ENCODE data around the gene CLEC16A. TPM values are rescaled to one million over a fixed set of nuclear protein-coding genes. Genes with fewer than 3 reads are reported as not detected.

Gene CLEC16A
- polyA plus RNA-seq, 3 donors = 3.4 to 12.0 (median 5.8) TPM

GRCh38 chr16:10997485-10997884, 53.1 kb downstream of the CLEC16A start:
- Mint-ChIP-seq H3K27ac (no peak overlapping the region), H3K9me3 (no peaks in the 10 kb centered on the region), H3K4me3 (no peak overlapping the region), H3K4me1 (no peaks in the 10 kb centered on the region), H3K36me3 (peaks cover 76 to 84% of the 10 kb centered on the region in 2 donors), H3K27me3 (ENCODE audit: low read depth in 3 of 3) (peaks cover 0 to 2% (median 0%) of the 10 kb centered on the region in 3 donors)
- WGBS (ENCODE audit: insufficient coverage) = no CpG with 5 or more reads among the region's 4 CpGs
- no peaks in the 10 kb centered on the region for H4K20me1 ChIP-seq (ENCODE audit: insufficient read depth, low read length)
- H3K9me3 ChIP-seq (replicated peaks in 1 of 2; ENCODE audit: control insufficient read depth in 1 of 2, insufficient read depth in 1 of 2, low read length in 2 of 2) = no peaks in the 10 kb centered on the region
- no peak for DNase-seq
- H3K4me3 ChIP-seq (replicated peaks in 1 of 3; ENCODE audit: low read depth in 2 of 3, low read length in 3 of 3) = no peak overlapping the region
- H3K4me2 ChIP-seq (replicated peaks; ENCODE audit: extremely low read depth, low read length, poor library complexity, severe bottlenecking) = no peak overlapping the region
- intact Hi-C loops (cut with micrococcal nuclease) = no loop called here
- no peaks in the 10 kb centered on the region for H3K27me3 ChIP-seq (ENCODE audit: control insufficient read depth in 2 of 2, insufficient read depth in 2 of 2, low read length in 2 of 2)
- no peaks in the 10 kb centered on the region for H3K79me2 ChIP-seq (ENCODE audit: insufficient read depth, low read length)
- TF ChIP-seq, protein P1, sequence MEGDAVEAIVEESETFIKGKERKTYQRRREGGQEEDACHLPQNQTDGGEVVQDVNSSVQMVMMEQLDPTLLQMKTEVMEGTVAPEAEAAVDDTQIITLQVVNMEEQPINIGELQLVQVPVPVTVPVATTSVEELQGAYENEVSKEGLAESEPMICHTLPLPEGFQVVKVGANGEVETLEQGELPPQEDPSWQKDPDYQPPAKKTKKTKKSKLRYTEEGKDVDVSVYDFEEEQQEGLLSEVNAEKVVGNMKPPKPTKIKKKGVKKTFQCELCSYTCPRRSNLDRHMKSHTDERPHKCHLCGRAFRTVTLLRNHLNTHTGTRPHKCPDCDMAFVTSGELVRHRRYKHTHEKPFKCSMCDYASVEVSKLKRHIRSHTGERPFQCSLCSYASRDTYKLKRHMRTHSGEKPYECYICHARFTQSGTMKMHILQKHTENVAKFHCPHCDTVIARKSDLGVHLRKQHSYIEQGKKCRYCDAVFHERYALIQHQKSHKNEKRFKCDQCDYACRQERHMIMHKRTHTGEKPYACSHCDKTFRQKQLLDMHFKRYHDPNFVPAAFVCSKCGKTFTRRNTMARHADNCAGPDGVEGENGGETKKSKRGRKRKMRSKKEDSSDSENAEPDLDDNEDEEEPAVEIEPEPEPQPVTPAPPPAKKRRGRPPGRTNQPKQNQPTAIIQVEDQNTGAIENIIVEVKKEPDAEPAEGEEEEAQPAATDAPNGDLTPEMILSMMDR (IDR thresholded peaks at IDR 0.05) = no peak
- no peak overlapping the region for H3K27ac ChIP-seq (ENCODE audit: low read depth in 1 of 2, low read length in 2 of 2)
- no peak overlapping the region for H2AFZ ChIP-seq (ENCODE audit: insufficient read depth, low read depth, low read length, poor library complexity, severe bottlenecking)
- no peaks in the 10 kb centered on the region for H3K4me1 ChIP-seq (ENCODE audit: control insufficient read depth in 1 of 2, insufficient read depth in 2 of 2, low read length in 2 of 2)
- peaks cover 28 to 94% of the 10 kb centered on the region in 2 donors for H3K36me3 ChIP-seq (replicated peaks in 1 of 2; ENCODE audit: control insufficient read depth in 1 of 2, insufficient read depth in 2 of 2, low read length in 2 of 2)
- H3K9ac ChIP-seq (ENCODE audit: insufficient read depth, low read length, poor library complexity, severe bottlenecking) = no peak overlapping the region

DNA sequence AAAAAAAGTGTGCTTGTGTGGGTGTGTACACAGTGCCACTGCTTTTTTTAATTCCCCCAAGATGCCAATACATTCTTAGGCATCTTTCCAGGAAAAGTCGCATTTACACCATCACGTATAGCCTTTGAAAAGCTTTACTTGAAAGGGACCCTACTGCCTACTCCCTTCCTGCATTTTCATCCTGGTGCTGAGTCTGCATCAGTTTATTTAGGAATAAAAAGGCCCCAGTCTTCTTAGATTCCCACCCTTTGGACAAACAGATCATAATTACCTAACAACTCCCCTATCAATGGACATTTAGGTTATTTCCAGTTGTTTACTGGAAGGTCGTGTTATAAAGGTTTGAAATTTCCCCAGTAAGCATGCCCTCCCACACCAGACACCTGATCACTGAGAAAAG, 54.9 kb downstream of the CLEC16A start:
- Mint-ChIP-seq H3K9me3 (no peaks in the 10 kb centered on the region), H3K27ac (no peak overlapping the region), H3K4me1 (no peaks in the 10 kb centered on the region), H3K4me3 (no peak overlapping the region), H3K27me3 (ENCODE audit: low read depth in 3 of 3) (peaks cover 0 to 2% (median 0%) of the 10 kb centered on the region in 3 donors), H3K36me3 (peaks cover 75 to 86% of the 10 kb centered on the region in 2 donors)
- no peak overlapping the region for H3K4me2 ChIP-seq (replicated peaks; ENCODE audit: extremely low read depth, low read length, poor library complexity, severe bottlenecking)
- no peak for DNase-seq
- H3K27ac ChIP-seq (ENCODE audit: low read depth in 1 of 2, low read length in 2 of 2) = no peak overlapping the region
- H3K4me1 ChIP-seq (ENCODE audit: control insufficient read depth in 1 of 2, insufficient read depth in 2 of 2, low read length in 2 of 2) = no peaks in the 10 kb centered on the region
- H3K9ac ChIP-seq (ENCODE audit: insufficient read depth, low read length, poor library complexity, severe bottlenecking) = no peak overlapping the region
- TF ChIP-seq, protein P1 (IDR thresholded peaks at IDR 0.05) = no peak
- intact Hi-C loops (cut with micrococcal nuclease) = no loop called here
- no peaks in the 10 kb centered on the region for H4K20me1 ChIP-seq (ENCODE audit: insufficient read depth, low read length)
- no peaks in the 10 kb centered on the region for H3K9me3 ChIP-seq (replicated peaks in 1 of 2; ENCODE audit: control insufficient read depth in 1 of 2, insufficient read depth in 1 of 2, low read length in 2 of 2)
- peaks cover 31 to 92% of the 10 kb centered on the region in 2 donors for H3K36me3 ChIP-seq (replicated peaks in 1 of 2; ENCODE audit: control insufficient read depth in 1 of 2, insufficient read depth in 2 of 2, low read length in 2 of 2)
- WGBS (ENCODE audit: insufficient coverage) = 100% methylated on average over 1 of the region's 3 CpGs
- no peaks in the 10 kb centered on the region for H3K79me2 ChIP-seq (ENCODE audit: insufficient read depth, low read length)
- H3K27me3 ChIP-seq (ENCODE audit: control insufficient read depth in 2 of 2, insufficient read depth in 2 of 2, low read length in 2 of 2) = no peaks in the 10 kb centered on the region
- H2AFZ ChIP-seq (ENCODE audit: insufficient read depth, low read depth, low read length, poor library complexity, severe bottlenecking) = no peak overlapping the region
- H3K4me3 ChIP-seq (replicated peaks in 1 of 3; ENCODE audit: low read depth in 2 of 3, low read length in 3 of 3) = no peak overlapping the region

Measured in CD14-positive monocyte (primary cell).